Liver (tissue), 9 donors: Measurements from ENCODE around the gene VPS13C. TPM values are rescaled to one million over a fixed set of nuclear protein-coding genes. Genes with fewer than 3 reads are reported as not detected.

Source experiments
- DNase-seq: peaks from one replicate; pipeline ENCODE4 v3.0.0-alpha.2; 2017; ENCODE audit warnings: low spot score
- H3K27ac ChIP-seq, 2 donors: one replicate each; pipeline ENCODE4 v1.7.0; 2013; ENCODE audit warnings: inconsistent platforms in 2 of 2, low read length in 2 of 2, control low read depth in 1 of 2, low read depth in 1 of 2, mild to moderate bottlenecking in 1 of 2
- H3K27me3 ChIP-seq, 4 donors: one replicate each; pipeline versions ENCODE4 v1.6.1 to v1.7.0; 2013; ENCODE audit warnings: low read length in 3 of 4, inconsistent platforms in 1 of 4, mild to moderate bottlenecking in 1 of 4, moderate library complexity in 1 of 4; ENCODE audit not compliant: control insufficient read depth in 4 of 4, insufficient read depth in 4 of 4
- H3K36me3 ChIP-seq, 4 donors: one replicate each; pipeline versions ENCODE4 v1.6.1 to v1.7.0; 2013; ENCODE audit warnings: low read length in 3 of 4, mild to moderate bottlenecking in 3 of 4, low read depth in 1 of 4, moderate library complexity in 1 of 4; ENCODE audit not compliant: control insufficient read depth in 4 of 4, insufficient read depth in 3 of 4
- H3K4me1 ChIP-seq, 4 donors: one replicate each; pipeline versions ENCODE4 v1.6.1 to v1.7.0; 2013; ENCODE audit warnings: low read length in 3 of 4, mild to moderate bottlenecking in 3 of 4, moderate library complexity in 1 of 4; ENCODE audit not compliant: control insufficient read depth in 4 of 4, insufficient read depth in 4 of 4
- H3K4me3 ChIP-seq, 3 donors: one replicate each; pipeline versions ENCODE4 v1.6.1 to v1.7.0; 2013; ENCODE audit warnings: low read length in 3 of 3, control low read depth in 1 of 3, low read depth in 1 of 3, mild to moderate bottlenecking in 1 of 3
- H3K9ac ChIP-seq, 2 donors: one replicate each; pipeline ENCODE4 v1.7.0; 2013; ENCODE audit warnings: low read length in 2 of 2, mild to moderate bottlenecking in 2 of 2, moderate library complexity in 2 of 2, control low read depth in 1 of 2, low read depth in 1 of 2
- H3K9me3 ChIP-seq, 4 donors: one replicate each; pipeline versions ENCODE4 v1.6.1 to v1.7.0; 2013; ENCODE audit warnings: low read length in 3 of 4; ENCODE audit not compliant: control insufficient read depth in 4 of 4
- EGR1 ChIP-seq, 2 donors: IDR thresholded peaks; 2 replicates each; pipeline ENCODE4 v1.6.1; 2016 to 2018; ENCODE audit warnings: antibody characterized with exemption in 2 of 2, low read depth in 2 of 2
- FOXA1 ChIP-seq: IDR thresholded peaks from 2 replicates; pipeline ENCODE4 v1.6.1; 2016; ENCODE audit warnings: antibody characterized with exemption
- GABPA ChIP-seq, 2 donors: IDR thresholded peaks in 1 of 2; conservative IDR thresholded peaks in 1 of 2; 2 replicates each; pipeline ENCODE4 v1.6.1; 2016; ENCODE audit warnings: antibody characterized with exemption in 2 of 2, mild to moderate bottlenecking in 1 of 2, moderate library complexity in 1 of 2
- HNF4A ChIP-seq, 2 donors: conservative IDR thresholded peaks; 2 replicates each; pipeline ENCODE4 v1.6.1; 2016; ENCODE audit warnings: antibody characterized with exemption in 2 of 2, mild to moderate bottlenecking in 2 of 2
- JUND ChIP-seq, 2 donors: IDR thresholded peaks; 2 replicates each; pipeline ENCODE4 v1.6.1; 2016; ENCODE audit warnings: antibody characterized with exemption in 2 of 2
- MAX ChIP-seq: IDR thresholded peaks from 2 replicates; pipeline ENCODE4 v1.6.1; 2016; ENCODE audit warnings: antibody characterized with exemption
- NR2F2 ChIP-seq: IDR thresholded peaks from 2 replicates; pipeline ENCODE4 v1.6.1; 2016; ENCODE audit warnings: antibody characterized with exemption
- RAD21 ChIP-seq, 2 donors: IDR thresholded peaks; 2 replicates each; pipeline ENCODE4 v1.6.1; 2016; ENCODE audit warnings: antibody characterized with exemption in 2 of 2, mild to moderate bottlenecking in 2 of 2
- RXRA ChIP-seq, 2 donors: IDR thresholded peaks; 2 replicates each; pipeline ENCODE4 v1.6.1; 2017 to 2018; ENCODE audit warnings: antibody characterized with exemption in 2 of 2, mild to moderate bottlenecking in 1 of 2
- WGBS: extraction: QIAGEN DNeasy Blood & Tissue Kit; methylation state at CpG from one replicate; pipeline ENCODE4 v1.1.7; 2013; 5-methylcytosine and 5-hydroxymethylcytosine counted together
- polyA plus RNA-seq, 2 donors: library from polyadenylated mRNA; stranded (reverse) in 1 of 2; unstranded in 1 of 2; fragments of 200-250 nt in 1 of 2; fragments of >200 nt in 1 of 2; fragmentation: Nextera tagmentation in 1 of 2; extraction: Ambion mirVana in 1 of 2; gene quantifications; one replicate each; pipeline versions ENCODE4 v1.2.1 to v1.2.3, GENCODE V29; 2013 to 2015
- total RNA-seq, 2 donors: library from RNA; depleted of rRNA; stranded (reverse); fragments of >200 nt; gene quantifications; one replicate each; pipeline ENCODE4 v1.2.3, GENCODE V29; 2014
- TF ChIP-seq, protein P1 (sequence below): fragments of 150-350 bp; IDR thresholded peaks from 2 replicates; pipeline ENCODE4 v1.5.1; 2017; ENCODE audit warnings: improper control_type of control experiment, low read depth, low read length; ENCODE audit not compliant: missing input control
- TF ChIP-seq, protein P2 (sequence below): IDR thresholded peaks from 2 replicates; pipeline ENCODE4 v1.6.1; 2016; ENCODE audit warnings: antibody characterized with exemption
- donor health status: healthy.
- donor health status: healthy.
- donor health status: healthy.
- donor health status: healthy.
- donor health status: healthy.

The VPS13C gene
- total and polyA plus RNA-seq, 4 donors: 5.4 to 42.0 (median 17.4) TPM

- peaks cover 7 to 23% (median 16%) of the 10 kb centered on the region in 4 donors for H3K4me1 ChIP-seq
Measured at GRCh38 chr15:62069551-62069950, 9.3 kb upstream of the VPS13C start.

GRCh38 chr15:62068810-62069167 lies 8.5 kb upstream of the VPS13C start:
- Histone ChIP-seq H3K4me3 (peak overlapping the region in 2 of 3 donors; percentile 48 to 66), H3K36me3 (no peaks in the 10 kb centered on the region), H3K9me3 (no peaks in the 10 kb centered on the region), H3K4me1 (peaks cover 7 to 23% (median 16%) of the 10 kb centered on the region in 4 donors), H3K27me3 (no peaks in the 10 kb centered on the region), H3K27ac (peak overlapping the region; percentile 38 to 41), H3K9ac (peak overlapping the region; percentile 1 to 41)
- no peak for TF ChIP-seq RAD21 (IDR thresholded peaks at IDR 0.05)
- TF ChIP-seq HNF4A (conservative IDR thresholded peaks at IDR 0.05): no peak
- TF ChIP-seq, protein P1, sequence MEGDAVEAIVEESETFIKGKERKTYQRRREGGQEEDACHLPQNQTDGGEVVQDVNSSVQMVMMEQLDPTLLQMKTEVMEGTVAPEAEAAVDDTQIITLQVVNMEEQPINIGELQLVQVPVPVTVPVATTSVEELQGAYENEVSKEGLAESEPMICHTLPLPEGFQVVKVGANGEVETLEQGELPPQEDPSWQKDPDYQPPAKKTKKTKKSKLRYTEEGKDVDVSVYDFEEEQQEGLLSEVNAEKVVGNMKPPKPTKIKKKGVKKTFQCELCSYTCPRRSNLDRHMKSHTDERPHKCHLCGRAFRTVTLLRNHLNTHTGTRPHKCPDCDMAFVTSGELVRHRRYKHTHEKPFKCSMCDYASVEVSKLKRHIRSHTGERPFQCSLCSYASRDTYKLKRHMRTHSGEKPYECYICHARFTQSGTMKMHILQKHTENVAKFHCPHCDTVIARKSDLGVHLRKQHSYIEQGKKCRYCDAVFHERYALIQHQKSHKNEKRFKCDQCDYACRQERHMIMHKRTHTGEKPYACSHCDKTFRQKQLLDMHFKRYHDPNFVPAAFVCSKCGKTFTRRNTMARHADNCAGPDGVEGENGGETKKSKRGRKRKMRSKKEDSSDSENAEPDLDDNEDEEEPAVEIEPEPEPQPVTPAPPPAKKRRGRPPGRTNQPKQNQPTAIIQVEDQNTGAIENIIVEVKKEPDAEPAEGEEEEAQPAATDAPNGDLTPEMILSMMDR: no peak
- TF ChIP-seq RXRA (IDR thresholded peaks at IDR 0.05): no peak
- no peak for TF ChIP-seq NR2F2
- TF ChIP-seq, protein P2, sequence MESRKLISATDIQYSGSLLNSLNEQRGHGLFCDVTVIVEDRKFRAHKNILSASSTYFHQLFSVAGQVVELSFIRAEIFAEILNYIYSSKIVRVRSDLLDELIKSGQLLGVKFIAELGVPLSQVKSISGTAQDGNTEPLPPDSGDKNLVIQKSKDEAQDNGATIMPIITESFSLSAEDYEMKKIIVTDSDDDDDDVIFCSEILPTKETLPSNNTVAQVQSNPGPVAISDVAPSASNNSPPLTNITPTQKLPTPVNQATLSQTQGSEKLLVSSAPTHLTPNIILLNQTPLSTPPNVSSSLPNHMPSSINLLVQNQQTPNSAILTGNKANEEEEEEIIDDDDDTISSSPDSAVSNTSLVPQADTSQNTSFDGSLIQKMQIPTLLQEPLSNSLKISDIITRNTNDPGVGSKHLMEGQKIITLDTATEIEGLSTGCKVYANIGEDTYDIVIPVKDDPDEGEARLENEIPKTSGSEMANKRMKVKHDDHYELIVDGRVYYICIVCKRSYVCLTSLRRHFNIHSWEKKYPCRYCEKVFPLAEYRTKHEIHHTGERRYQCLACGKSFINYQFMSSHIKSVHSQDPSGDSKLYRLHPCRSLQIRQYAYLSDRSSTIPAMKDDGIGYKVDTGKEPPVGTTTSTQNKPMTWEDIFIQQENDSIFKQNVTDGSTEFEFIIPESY: no peak
- 62% methylated on average over 4 of the region's 4 CpGs for WGBS
- no peak for DNase-seq

More at GRCh38 chr15:62069551-62069950, 9.3 kb upstream of the VPS13C start:
- no peaks in the 10 kb centered on the region for H3K36me3 ChIP-seq
- TF ChIP-seq EGR1 (IDR thresholded peaks at IDR 0.05; ENCODE audit: low read depth in 2 of 2): no peak
- no peak for TF ChIP-seq JUND (IDR thresholded peaks at IDR 0.05)
- no peak for TF ChIP-seq GABPA (IDR thresholded peaks at IDR 0.05 in 1 of 2, conservative IDR thresholded peaks at IDR 0.05 in 1 of 2)
- TF ChIP-seq RXRA (IDR thresholded peaks at IDR 0.05): no peak
- TF ChIP-seq, protein P1: no peak
- TF ChIP-seq FOXA1: no peak
- no peak for TF ChIP-seq MAX
- no peak for TF ChIP-seq HNF4A (conservative IDR thresholded peaks at IDR 0.05)
- 56% methylated on average over 5 of the region's 5 CpGs for WGBS
- DNase-seq: no peak
- H3K9me3 ChIP-seq: no peaks in the 10 kb centered on the region
- no peak overlapping the region for H3K27ac ChIP-seq
- H3K4me3 ChIP-seq: no peak overlapping the region
- H3K9ac ChIP-seq: no peak overlapping the region
- H3K27me3 ChIP-seq: no peaks in the 10 kb centered on the region
